Measurements from ENCODE around the gene TNFRSF12A.

The TNFRSF12A gene

DNA sequence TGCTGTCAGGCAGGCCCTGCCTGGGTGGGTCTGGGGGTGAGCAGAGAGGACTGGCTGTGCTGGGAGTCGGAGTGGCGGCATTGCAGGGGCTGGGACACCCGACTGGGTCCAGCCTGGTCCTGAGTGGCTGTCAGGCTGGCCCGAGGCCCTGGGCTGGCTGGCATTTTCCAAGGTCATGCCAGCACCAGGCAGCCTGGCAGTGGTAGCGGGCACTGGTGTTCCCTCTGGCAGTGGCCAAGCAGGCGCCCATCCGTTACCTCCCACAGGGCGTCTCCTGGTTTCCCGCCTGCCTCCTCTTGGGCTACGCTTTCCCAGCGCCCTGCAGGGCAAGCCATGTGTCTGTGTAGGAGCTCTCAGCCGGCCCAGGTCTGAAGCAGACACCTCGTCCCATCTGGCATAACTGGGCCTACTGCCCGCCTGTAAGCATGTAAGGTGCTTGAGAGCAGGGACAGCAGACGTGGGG is 34.2 kb upstream of the TNFRSF12A start:
- Histone ChIP-seq H3K9me3 (ENCODE audit: insufficient read depth, low read depth, low read length) (no peaks in the 10 kb centered on the region), H2AFZ (ENCODE audit: low read length) (no peak overlapping the region), H3K4me1 (ENCODE audit: insufficient read depth, low read length, poor library complexity, severe bottlenecking) (no peaks in the 10 kb centered on the region), H3K4me2 (ENCODE audit: low read depth, low read length, poor library complexity, severe bottlenecking) (no peak overlapping the region), H3K4me3 (ENCODE audit: low read length, poor library complexity, severe bottlenecking) (no peak overlapping the region), H3K79me2 (ENCODE audit: insufficient read depth, low read length) (peaks cover 2% of the 10 kb centered on the region; the same call in 1 of the 2 replicates), H4K20me1 (ENCODE audit: insufficient read depth, low read length, poor library complexity, severe bottlenecking) (no peaks in the 10 kb centered on the region), H3K9me2 (replicated peaks; ENCODE audit: low read depth, low read length) (no peaks in the 10 kb centered on the region), H3K36me3 (ENCODE audit: insufficient read depth, low read length) (no peaks in the 10 kb centered on the region), H3K27me3 (ENCODE audit: insufficient read depth, low read length, poor library complexity, severe bottlenecking) (no peaks in the 10 kb centered on the region), H3K9ac (ENCODE audit: low read depth, low read length, poor library complexity, severe bottlenecking) (no peak overlapping the region), H3F3A (ENCODE audit: low read depth) (no peaks in the 10 kb centered on the region)
- no peak for TF ChIP-seq EZH2phosphoT487 (IDR thresholded peaks at IDR 0.05; ENCODE audit: borderline replicate concordance)
- TF ChIP-seq, protein P1, sequence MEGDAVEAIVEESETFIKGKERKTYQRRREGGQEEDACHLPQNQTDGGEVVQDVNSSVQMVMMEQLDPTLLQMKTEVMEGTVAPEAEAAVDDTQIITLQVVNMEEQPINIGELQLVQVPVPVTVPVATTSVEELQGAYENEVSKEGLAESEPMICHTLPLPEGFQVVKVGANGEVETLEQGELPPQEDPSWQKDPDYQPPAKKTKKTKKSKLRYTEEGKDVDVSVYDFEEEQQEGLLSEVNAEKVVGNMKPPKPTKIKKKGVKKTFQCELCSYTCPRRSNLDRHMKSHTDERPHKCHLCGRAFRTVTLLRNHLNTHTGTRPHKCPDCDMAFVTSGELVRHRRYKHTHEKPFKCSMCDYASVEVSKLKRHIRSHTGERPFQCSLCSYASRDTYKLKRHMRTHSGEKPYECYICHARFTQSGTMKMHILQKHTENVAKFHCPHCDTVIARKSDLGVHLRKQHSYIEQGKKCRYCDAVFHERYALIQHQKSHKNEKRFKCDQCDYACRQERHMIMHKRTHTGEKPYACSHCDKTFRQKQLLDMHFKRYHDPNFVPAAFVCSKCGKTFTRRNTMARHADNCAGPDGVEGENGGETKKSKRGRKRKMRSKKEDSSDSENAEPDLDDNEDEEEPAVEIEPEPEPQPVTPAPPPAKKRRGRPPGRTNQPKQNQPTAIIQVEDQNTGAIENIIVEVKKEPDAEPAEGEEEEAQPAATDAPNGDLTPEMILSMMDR (conservative IDR thresholded peaks at IDR 0.05; ENCODE audit: low read length), result no peak

GRCh38 chr16:2986623-2987188 is 33.5 kb upstream of the TNFRSF12A start:
- H3K79me2 ChIP-seq (ENCODE audit: insufficient read depth, low read length), result no peaks in the 10 kb centered on the region
- no peaks in the 10 kb centered on the region for H3K4me1 ChIP-seq (ENCODE audit: insufficient read depth, low read length, poor library complexity, severe bottlenecking)
- H3K36me3 ChIP-seq (ENCODE audit: insufficient read depth, low read length), result no peaks in the 10 kb centered on the region
- no peak overlapping the region for H3K4me3 ChIP-seq (ENCODE audit: low read length, poor library complexity, severe bottlenecking)
- no peaks in the 10 kb centered on the region for H4K20me1 ChIP-seq (ENCODE audit: insufficient read depth, low read length, poor library complexity, severe bottlenecking)
- no peaks in the 10 kb centered on the region for H3F3A ChIP-seq (ENCODE audit: low read depth)
- no peak overlapping the region for H3K9ac ChIP-seq (ENCODE audit: low read depth, low read length, poor library complexity, severe bottlenecking)
- no peaks in the 10 kb centered on the region for H3K9me3 ChIP-seq (ENCODE audit: insufficient read depth, low read depth, low read length)
- H3K4me2 ChIP-seq (ENCODE audit: low read depth, low read length, poor library complexity, severe bottlenecking), result no peak overlapping the region
- TF ChIP-seq, protein P1 (conservative IDR thresholded peaks at IDR 0.05; ENCODE audit: low read length), result no peak
- TF ChIP-seq EZH2phosphoT487 (IDR thresholded peaks at IDR 0.05; ENCODE audit: borderline replicate concordance), result no peak
- no peak overlapping the region for H2AFZ ChIP-seq (ENCODE audit: low read length)
- H3K27me3 ChIP-seq (ENCODE audit: insufficient read depth, low read length, poor library complexity, severe bottlenecking), result no peaks in the 10 kb centered on the region
- no peaks in the 10 kb centered on the region for H3K9me2 ChIP-seq (replicated peaks; ENCODE audit: low read depth, low read length)

- H3K4me3 ChIP-seq (ENCODE audit: low read length, poor library complexity, severe bottlenecking), result no peak overlapping the region
Observed at GRCh38 chr16:2987286-2987685, 32.9 kb upstream of the TNFRSF12A start.

More at GRCh38 chr16:2987286-2987685, 32.9 kb upstream of the TNFRSF12A start:
- H2AFZ ChIP-seq (ENCODE audit: low read length), result no peak overlapping the region
- no peaks in the 10 kb centered on the region for H4K20me1 ChIP-seq (ENCODE audit: insufficient read depth, low read length, poor library complexity, severe bottlenecking)
- H3F3A ChIP-seq (ENCODE audit: low read depth), result no peaks in the 10 kb centered on the region
- H3K9ac ChIP-seq (ENCODE audit: low read depth, low read length, poor library complexity, severe bottlenecking), result no peak overlapping the region
- no peaks in the 10 kb centered on the region for H3K27me3 ChIP-seq (ENCODE audit: insufficient read depth, low read length, poor library complexity, severe bottlenecking)
- no peak overlapping the region for H3K4me2 ChIP-seq (ENCODE audit: low read depth, low read length, poor library complexity, severe bottlenecking)
- H3K9me2 ChIP-seq (replicated peaks; ENCODE audit: low read depth, low read length), result no peaks in the 10 kb centered on the region
- H3K79me2 ChIP-seq (ENCODE audit: insufficient read depth, low read length), result no peaks in the 10 kb centered on the region
- TF ChIP-seq EZH2phosphoT487 (IDR thresholded peaks at IDR 0.05; ENCODE audit: borderline replicate concordance), result no peak
- TF ChIP-seq, protein P1 (conservative IDR thresholded peaks at IDR 0.05; ENCODE audit: low read length), result no peak
- H3K36me3 ChIP-seq (ENCODE audit: insufficient read depth, low read length), result no peaks in the 10 kb centered on the region
- no peaks in the 10 kb centered on the region for H3K9me3 ChIP-seq (ENCODE audit: insufficient read depth, low read depth, low read length)
- H3K4me1 ChIP-seq (ENCODE audit: insufficient read depth, low read length, poor library complexity, severe bottlenecking), result no peaks in the 10 kb centered on the region
